Measurements from ENCODE around the gene VPS8. TPM values are rescaled to one million over a fixed set of nuclear protein-coding genes. Genes with fewer than 3 reads are reported as not detected.

Gene VPS8
- total and polyA plus RNA-seq, 2 of the 13 experiments (the other 11 are each of a cell fraction or from before 2014, with no cell fraction given): 14.2 to 35.1 TPM

- ATAC-seq (no peak), DNase-seq (ENCODE audit: low spot score) (no peak), FAIRE-seq (no peak)
- 0 out of 2 replicates have a peak, but pooled peaks cover 2% of the 10 kb centered on the region for H4K20me1 ChIP-seq (ENCODE audit: insufficient read depth, low read length)
- intact Hi-C loops (cut with micrococcal nuclease; ENCODE audit: unreplicated experiment) (loop anchor here (5.0 kb wide), 1 partner anchor 86 kb away; no protein-coding TSS in a partner anchor), in situ Hi-C loops (cut with HindIII; ENCODE audit: extremely low pct_ligation_motif_present, low pct_unique_long_range_greater_than_20kb) (no loop called here)
- no peak overlapping the region for H3K9ac ChIP-seq (ENCODE audit: insufficient read depth, low read depth, low read length)
- TF ChIP-seq, protein P1, sequence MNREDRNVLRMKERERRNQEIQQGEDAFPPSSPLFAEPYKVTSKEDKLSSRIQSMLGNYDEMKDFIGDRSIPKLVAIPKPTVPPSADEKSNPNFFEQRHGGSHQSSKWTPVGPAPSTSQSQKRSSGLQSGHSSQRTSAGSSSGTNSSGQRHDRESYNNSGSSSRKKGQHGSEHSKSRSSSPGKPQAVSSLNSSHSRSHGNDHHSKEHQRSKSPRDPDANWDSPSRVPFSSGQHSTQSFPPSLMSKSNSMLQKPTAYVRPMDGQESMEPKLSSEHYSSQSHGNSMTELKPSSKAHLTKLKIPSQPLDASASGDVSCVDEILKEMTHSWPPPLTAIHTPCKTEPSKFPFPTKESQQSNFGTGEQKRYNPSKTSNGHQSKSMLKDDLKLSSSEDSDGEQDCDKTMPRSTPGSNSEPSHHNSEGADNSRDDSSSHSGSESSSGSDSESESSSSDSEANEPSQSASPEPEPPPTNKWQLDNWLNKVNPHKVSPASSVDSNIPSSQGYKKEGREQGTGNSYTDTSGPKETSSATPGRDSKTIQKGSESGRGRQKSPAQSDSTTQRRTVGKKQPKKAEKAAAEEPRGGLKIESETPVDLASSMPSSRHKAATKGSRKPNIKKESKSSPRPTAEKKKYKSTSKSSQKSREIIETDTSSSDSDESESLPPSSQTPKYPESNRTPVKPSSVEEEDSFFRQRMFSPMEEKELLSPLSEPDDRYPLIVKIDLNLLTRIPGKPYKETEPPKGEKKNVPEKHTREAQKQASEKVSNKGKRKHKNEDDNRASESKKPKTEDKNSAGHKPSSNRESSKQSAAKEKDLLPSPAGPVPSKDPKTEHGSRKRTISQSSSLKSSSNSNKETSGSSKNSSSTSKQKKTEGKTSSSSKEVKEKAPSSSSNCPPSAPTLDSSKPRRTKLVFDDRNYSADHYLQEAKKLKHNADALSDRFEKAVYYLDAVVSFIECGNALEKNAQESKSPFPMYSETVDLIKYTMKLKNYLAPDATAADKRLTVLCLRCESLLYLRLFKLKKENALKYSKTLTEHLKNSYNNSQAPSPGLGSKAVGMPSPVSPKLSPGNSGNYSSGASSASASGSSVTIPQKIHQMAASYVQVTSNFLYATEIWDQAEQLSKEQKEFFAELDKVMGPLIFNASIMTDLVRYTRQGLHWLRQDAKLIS (CRISPR knock-in tag; IDR thresholded peaks at IDR 0.05): no peak
- TF ChIP-seq ETV5 (CRISPR knock-in tag; IDR thresholded peaks at IDR 0.05; ENCODE audit: borderline replicate concordance) (no peak), ADNP (CRISPR knock-in tag; IDR thresholded peaks at IDR 0.05) (no peak), HNF1A (IDR thresholded peaks at IDR 0.05; ENCODE audit: low read depth) (no peak), HNF1A (CRISPR knock-in tag; IDR thresholded peaks at IDR 0.05; ENCODE audit: borderline replicate concordance) (no peak)
- TF ChIP-seq, protein P2, sequence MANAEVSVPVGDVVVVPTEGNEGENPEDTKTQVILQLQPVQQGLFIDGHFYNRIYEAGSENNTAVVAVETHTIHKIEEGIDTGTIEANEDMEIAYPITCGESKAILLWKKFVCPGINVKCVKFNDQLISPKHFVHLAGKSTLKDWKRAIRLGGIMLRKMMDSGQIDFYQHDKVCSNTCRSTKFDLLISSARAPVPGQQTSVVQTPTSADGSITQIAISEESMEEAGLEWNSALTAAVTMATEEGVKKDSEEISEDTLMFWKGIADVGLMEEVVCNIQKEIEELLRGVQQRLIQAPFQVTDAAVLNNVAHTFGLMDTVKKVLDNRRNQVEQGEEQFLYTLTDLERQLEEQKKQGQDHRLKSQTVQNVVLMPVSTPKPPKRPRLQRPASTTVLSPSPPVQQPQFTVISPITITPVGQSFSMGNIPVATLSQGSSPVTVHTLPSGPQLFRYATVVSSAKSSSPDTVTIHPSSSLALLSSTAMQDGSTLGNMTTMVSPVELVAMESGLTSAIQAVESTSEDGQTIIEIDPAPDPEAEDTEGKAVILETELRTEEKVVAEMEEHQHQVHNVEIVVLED (CRISPR knock-in tag; IDR thresholded peaks at IDR 0.05; ENCODE audit: borderline replicate concordance): no peak
- no peaks in the 10 kb centered on the region for H3K79me2 ChIP-seq (ENCODE audit: insufficient read depth, low read length)
- H3K4me3 ChIP-seq (replicated peaks in 1 of 3; ENCODE audit: insufficient read depth in 1 of 3, low read depth in 2 of 3, low read length in 3 of 3): no peak overlapping the region
- ChIA-PET POLR2A (no interaction called here), CTCF (ENCODE audit: low intra/inter-chr PET ratio, low total read pairs) (interaction anchor here (1.1 kb wide), 1 partner anchor 235 kb away, joined by 5 read pairs; no protein-coding TSS in a partner anchor)
- BruUV-seq (replicated peaks): no TSS peak
- H3K4me1 ChIP-seq (ENCODE audit: insufficient read depth, low read length): peaks cover 5% of the 10 kb centered on the region; the same call in 1 of the 2 replicates
- peaks cover 3 to 37% of the 10 kb centered on the region in 2 experiments for H3K27me3 ChIP-seq (ENCODE audit: control insufficient read depth in 1 of 2, insufficient read depth in 2 of 2, low read length in 2 of 2)
- H2AFZ ChIP-seq (ENCODE audit: low read length): no peak overlapping the region
- H3K36me3 ChIP-seq (replicated peaks in 1 of 2; ENCODE audit: control insufficient read depth in 1 of 2, insufficient read depth in 2 of 2, low read length in 2 of 2): no peaks in the 10 kb centered on the region
- no peaks in the 10 kb centered on the region for H3K9me3 ChIP-seq (ENCODE audit: low read length)
- H3K4me2 ChIP-seq (ENCODE audit: low read depth, low read length): no peak overlapping the region
- 37% methylated on average over 16 of the region's 26 CpGs for WGBS (ENCODE audit: low lambda C conversion rate)
- H3K27ac ChIP-seq (ENCODE audit: extremely low read length, insufficient read depth, low read length): no peak overlapping the region
Observed at GRCh38 chr3:184778426-184779332, 33.3 kb upstream of the VPS8 start.

Measured in HepG2 (cell line).